LNCaP clone FGC (cell line): ENCODE measurements around the gene ACSL1.

Experiments used
- DNase-seq: peaks from one replicate; pipeline ENCODE4 v3.0.0-alpha.2; 2011; ENCODE audit warnings: low read depth
- H3K4me3 ChIP-seq: 2 replicates; pipeline ENCODE4 v1.5.1; 2011; ENCODE audit warnings: mild to moderate bottlenecking, low read depth, low read length, control low read depth
- CTCF ChIP-seq: IDR thresholded peaks from 2 replicates; pipeline ENCODE4 v1.5.1; 2012; ENCODE audit warnings: mild to moderate bottlenecking; ENCODE audit not compliant: control insufficient read depth, insufficient read depth; ENCODE audit errors: extremely low read depth

The ACSL1 gene

GRCh38 chr4:184825896-184826690, at the start of gene ACSL1:
ACSL1 (minus strand) TSS chr4:184825968; CDS start chr4:184803514, 22,454 bp downstream.
- H3K4me3 ChIP-seq, result peak within 1 kb of the TSS; percentile 73
- DNase-seq, result no peak
- TF ChIP-seq CTCF, result no peak

- no peak overlapping the region for H3K4me3 ChIP-seq
- no peak for TF ChIP-seq CTCF
- DNase-seq, result no peak
Observed at GRCh38 chr4:184873054-184873453, 47.3 kb upstream of the ACSL1 start.

- DNase-seq, result no peak
- no peak for TF ChIP-seq CTCF
- H3K4me3 ChIP-seq, result no peak overlapping the region
Observed at GRCh38 chr4:184870718-184871117, 45.0 kb upstream of the ACSL1 start.

GRCh38 chr4:184868623-184869022, 42.9 kb upstream of the ACSL1 start:
- H3K4me3 ChIP-seq, result no peak overlapping the region
- no peak for TF ChIP-seq CTCF
- DNase-seq, result no peak

- H3K4me3 ChIP-seq, result no peak overlapping the region
- TF ChIP-seq CTCF, result no peak
- DNase-seq, result no peak
Observed at GRCh38 chr4:184863916-184864315, 38.1 kb upstream of the ACSL1 start.

GRCh38 chr4:184861047-184861446, 35.3 kb upstream of the ACSL1 start:
- no peak for DNase-seq
- no peak overlapping the region for H3K4me3 ChIP-seq
- TF ChIP-seq CTCF, result no peak

GRCh38 chr4:184860018-184860779, 34.4 kb upstream of the ACSL1 start:
- TF ChIP-seq CTCF, result no peak
- H3K4me3 ChIP-seq, result no peak overlapping the region
- DNase-seq, result no peak
